ENCODE measurements around the gene RPL36.

DNA sequence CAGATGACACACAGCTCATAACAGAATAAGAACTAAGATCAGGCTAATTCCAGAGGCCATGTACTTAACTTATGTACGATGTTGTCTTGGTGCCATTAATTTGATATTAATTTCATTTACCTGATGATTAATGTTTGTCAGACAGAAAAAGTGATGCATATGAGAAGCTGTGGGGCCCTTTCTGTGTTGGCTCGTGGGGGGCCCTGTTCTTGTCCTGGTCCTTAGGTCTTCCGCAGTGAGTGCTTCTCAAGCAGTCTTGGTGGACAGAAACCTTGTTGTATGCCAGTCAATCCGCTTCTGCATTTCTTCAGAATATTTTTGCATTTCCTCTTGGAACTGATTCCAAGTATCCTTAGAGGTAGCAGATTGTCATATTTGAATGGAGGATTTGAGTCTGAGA, 47.0 kb upstream of the RPL36 start:
- TF ChIP-seq LEF1 (IDR thresholded peaks at IDR 0.05; ENCODE audit: borderline replicate concordance) (no peak), ZNF384 (IDR thresholded peaks at IDR 0.05) (no peak), BHLHE40 (IDR thresholded peaks at IDR 0.05; ENCODE audit: borderline replicate concordance) (no peak), ARNT (IDR thresholded peaks at IDR 0.05) (no peak), SP1 (IDR thresholded peaks at IDR 0.05) (no peak), ELF4 (IDR thresholded peaks at IDR 0.05) (no peak), TARDBP (IDR thresholded peaks at IDR 0.05) (no peak), FOXM1 (IDR thresholded peaks at IDR 0.05; ENCODE audit: borderline replicate concordance) (no peak), SUZ12 (IDR thresholded peaks at IDR 0.05) (no peak)

All from HEK293T (cell line).